Colonic mucosa (tissue), 4 donors: ENCODE data around the gene PLXDC2. TPM values are rescaled to one million over a fixed set of nuclear protein-coding genes. Genes with fewer than 3 reads are reported as not detected.

Experiments used
- DNase-seq: peaks from one replicate; pipeline ENCODE4 v3.0.0-alpha.2; 2020
- H3K27ac ChIP-seq: fragments of 200-600 bp; one replicate; pipeline ENCODE4 v1.8.0; 2021
- H3K27me3 ChIP-seq: fragments of 200-600 bp; one replicate; pipeline ENCODE4 v1.8.0; 2021
- H3K36me3 ChIP-seq: fragments of 200-600 bp; one replicate; pipeline ENCODE4 v1.8.0; 2021
- H3K4me1 ChIP-seq: fragments of 200-600 bp; one replicate; pipeline ENCODE4 v1.8.0; 2021; ENCODE audit warnings: mild to moderate bottlenecking
- H3K4me3 ChIP-seq: fragments of 200-600 bp; one replicate; pipeline ENCODE4 v1.8.0; 2021
- H3K9ac ChIP-seq, 2 donors: one replicate each; pipeline ENCODE4 v1.7.0; 2013; ENCODE audit warnings: control low read depth in 2 of 2, low read depth in 2 of 2, low read length in 2 of 2
- H3K9me3 ChIP-seq: fragments of 200-600 bp; one replicate; pipeline ENCODE4 v1.8.0; 2021
- CTCF ChIP-seq: fragments of 200-600 bp; IDR thresholded peaks from one replicate; pipeline ENCODE4 v1.8.0; 2022; ENCODE audit warnings: antibody characterized with exemption, mild to moderate bottlenecking
- intact Hi-C: fragments of 100-400 bp; cut with DNase I; formaldehyde crosslinking; loops from one replicate; pipeline ENCODE4 v1.14.1; 2022
- total RNA-seq, 2 donors: library from RNA; stranded (reverse); fragmentation: NEBNext Ultra II Directional in 1 of 2; extraction: Animal tissue kit (Norgen Biotek cat#: 25700) in 1 of 2; gene quantifications; one replicate each; pipeline ENCODE4 v1.2.1, GENCODE V29; 2021
- donor health status: healthy.
- donor health status: DM: no; HTN: no; CAD: no.
- donor health status: DM: no; HTN: no; CAD: no.

PLXDC2 gene
- total RNA-seq, 2 donors from 2014 or later = 12.5 to 22.4 TPM

- DNase-seq = no peak
- Histone ChIP-seq H3K9ac (no peak overlapping the region), H3K27me3 (no peaks in the 10 kb centered on the region), H3K36me3 (no peaks in the 10 kb centered on the region), H3K9me3 (no peaks in the 10 kb centered on the region), H3K27ac (no peak overlapping the region), H3K4me3 (no peak overlapping the region), H3K4me1 (no peaks in the 10 kb centered on the region)
- intact Hi-C loops = no loop called here
- TF ChIP-seq CTCF = no peak
Measured at GRCh38 chr10:20314431-20314830, 498.2 kb downstream of the PLXDC2 start.

GRCh38 chr10:20327954-20328353, 511.7 kb downstream of the PLXDC2 start:
- intact Hi-C loops = no loop called here
- H3K4me3 ChIP-seq = no peak overlapping the region
- DNase-seq = no peak
- no peak for TF ChIP-seq CTCF
- no peaks in the 10 kb centered on the region for H3K27me3 ChIP-seq
- no peak overlapping the region for H3K27ac ChIP-seq
- no peaks in the 10 kb centered on the region for H3K36me3 ChIP-seq
- H3K4me1 ChIP-seq = no peaks in the 10 kb centered on the region
- H3K9ac ChIP-seq = no peak overlapping the region
- H3K9me3 ChIP-seq = no peaks in the 10 kb centered on the region

- no peaks in the 10 kb centered on the region for H3K36me3 ChIP-seq
- no peak overlapping the region for H3K4me3 ChIP-seq
- no peak overlapping the region for H3K27ac ChIP-seq
- intact Hi-C loops = no loop called here
- no peaks in the 10 kb centered on the region for H3K9me3 ChIP-seq
- no peaks in the 10 kb centered on the region for H3K27me3 ChIP-seq
- no peaks in the 10 kb centered on the region for H3K4me1 ChIP-seq
- no peak for TF ChIP-seq CTCF
- no peak for DNase-seq
- no peak overlapping the region for H3K9ac ChIP-seq
Measured at GRCh38 chr10:20330246-20330645, 514.0 kb downstream of the PLXDC2 start.

GRCh38 chr10:20334559-20334958, 518.3 kb downstream of the PLXDC2 start:
- Histone ChIP-seq H3K36me3 (no peaks in the 10 kb centered on the region), H3K27ac (no peak overlapping the region), H3K9ac (no peak overlapping the region), H3K9me3 (no peaks in the 10 kb centered on the region), H3K4me3 (no peak overlapping the region), H3K4me1 (no peaks in the 10 kb centered on the region), H3K27me3 (no peaks in the 10 kb centered on the region)
- no peak for DNase-seq
- intact Hi-C loops = no loop called here
- TF ChIP-seq CTCF = no peak
